ENCODE measurements around the gene POGZ. TPM values are rescaled to one million over a fixed set of nuclear protein-coding genes. Genes with fewer than 3 reads are reported as not detected.
A peak's percentile ranks its signal among the peaks of the same experiment; 100 is the strongest.

POGZ gene
- total RNA-seq, 1 experiment from 2014 or later, result 128 TPM

DNA sequence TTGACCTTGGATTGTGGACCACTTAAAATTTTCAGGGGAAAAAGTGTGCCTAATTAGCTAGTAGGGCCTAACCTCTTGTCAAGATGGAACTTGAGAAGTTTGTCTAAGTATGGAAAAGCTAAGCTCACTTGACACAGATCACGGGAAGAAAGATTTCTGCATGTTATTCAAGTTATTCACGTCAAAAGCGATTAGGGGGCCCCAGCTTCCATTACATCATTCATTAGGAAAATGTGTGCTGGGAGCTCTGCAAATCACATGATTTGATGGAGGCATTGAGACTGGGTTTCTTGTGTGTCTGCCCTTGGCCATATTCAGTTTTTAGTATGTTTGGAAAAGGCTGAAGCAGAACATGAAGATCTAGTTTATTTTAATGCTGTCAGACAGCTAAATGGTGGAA, 15.5 kb upstream of the POGZ start:
- H3K4me1 Mint-ChIP-seq (ENCODE audit: low read depth, unreplicated experiment), result peaks cover 25% of the 10 kb centered on the region
- no peak for DNase-seq
- CTCF ChIA-PET, result interaction anchor here (1.4 to 1.6 kb wide), 2 partner anchors 14 to 20 kb away, joined by 4 read pairs; no protein-coding TSS in a partner anchor
- H3K36me3 Mint-ChIP-seq (ENCODE audit: insufficient read depth, unreplicated experiment), result peaks cover 8% of the 10 kb centered on the region
- intact Hi-C loops (cut with micrococcal nuclease; ENCODE audit: unreplicated experiment), result no loop called here
- no peak overlapping the region for H3K27ac Mint-ChIP-seq (ENCODE audit: unreplicated experiment)
- no TSS peak for BruUV-seq (replicated peaks)
- no peak for TF ChIP-seq CTCF (IDR thresholded peaks at IDR 0.05; ENCODE audit: unreplicated experiment)
- no peaks in the 10 kb centered on the region for H3K9me3 Mint-ChIP-seq (ENCODE audit: low read depth, unreplicated experiment)
- H3K4me3 Mint-ChIP-seq (ENCODE audit: low read depth, unreplicated experiment), result no peak overlapping the region
- no peaks in the 10 kb centered on the region for H3K27me3 Mint-ChIP-seq (ENCODE audit: unreplicated experiment)

GRCh38 chr1:151472856-151473731, 13.8 kb upstream of the POGZ start:
- Mint-ChIP-seq H3K4me3 (ENCODE audit: low read depth, unreplicated experiment) (peak overlapping the region; percentile 70), H3K4me1 (ENCODE audit: low read depth, unreplicated experiment) (peaks cover 9% of the 10 kb centered on the region), H3K27ac (ENCODE audit: unreplicated experiment) (peak overlapping the region; percentile 64), H3K27me3 (ENCODE audit: unreplicated experiment) (no peaks in the 10 kb centered on the region), H3K36me3 (ENCODE audit: insufficient read depth, unreplicated experiment) (peaks cover 8% of the 10 kb centered on the region), H3K9me3 (ENCODE audit: low read depth, unreplicated experiment) (no peaks in the 10 kb centered on the region)
- no peak for TF ChIP-seq CTCF (IDR thresholded peaks at IDR 0.05; ENCODE audit: unreplicated experiment)
- CTCF ChIA-PET, result interaction anchor here (0.5 to 1.4 kb wide), 3 partner anchors 16 to 38 kb away, joined by 4 to 8 read pairs (median 4); partner anchors contain the start of gene CGN
- BruUV-seq (replicated peaks), result TSS peak; percentile 66
- DNase-seq, result peak; percentile 48
- intact Hi-C loops (cut with micrococcal nuclease; ENCODE audit: unreplicated experiment), result loop anchor here (1.0 to 2.0 kb wide), 2 partner anchors 14 to 38 kb away; partner anchors contain the start of genes CGN and POGZ

DNA sequence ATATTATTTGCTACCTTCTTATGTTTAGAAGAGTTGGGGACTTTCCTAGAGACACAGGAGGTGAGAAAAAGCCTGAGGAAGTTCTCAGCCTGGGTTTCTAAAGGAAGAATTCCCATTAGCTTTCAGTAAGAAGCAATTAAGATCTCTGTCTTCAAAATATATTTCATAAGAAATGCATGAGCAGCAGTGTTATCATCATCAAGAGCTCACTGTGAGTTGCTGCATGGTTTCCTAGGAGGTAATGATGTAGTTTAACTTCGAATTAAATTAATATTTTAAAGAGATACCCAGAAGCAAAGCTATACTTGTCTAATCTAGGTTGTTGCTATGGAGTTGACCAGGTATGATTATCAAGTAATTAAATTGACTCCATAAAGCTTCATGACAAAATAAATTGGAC, 5.7 kb upstream of the POGZ start:
- intact Hi-C loops (cut with micrococcal nuclease; ENCODE audit: unreplicated experiment), result no loop called here
- H3K4me1 Mint-ChIP-seq (ENCODE audit: low read depth, unreplicated experiment), result no peaks in the 10 kb centered on the region
- no peak for DNase-seq
- BruUV-seq (replicated peaks), result no TSS peak
- no peaks in the 10 kb centered on the region for H3K9me3 Mint-ChIP-seq (ENCODE audit: low read depth, unreplicated experiment)
- CTCF ChIA-PET, result interaction anchor here (0.6 kb wide), 2 partner anchors 11 to 32 kb away, joined by 3 read pairs; no protein-coding TSS in a partner anchor
- H3K27me3 Mint-ChIP-seq (ENCODE audit: unreplicated experiment), result no peaks in the 10 kb centered on the region
- no peak for TF ChIP-seq CTCF (IDR thresholded peaks at IDR 0.05; ENCODE audit: unreplicated experiment)
- no peak overlapping the region for H3K27ac Mint-ChIP-seq (ENCODE audit: unreplicated experiment)
- H3K36me3 Mint-ChIP-seq (ENCODE audit: insufficient read depth, unreplicated experiment), result peaks cover 2% of the 10 kb centered on the region
- H3K4me3 Mint-ChIP-seq (ENCODE audit: low read depth, unreplicated experiment), result no peak overlapping the region

DNA sequence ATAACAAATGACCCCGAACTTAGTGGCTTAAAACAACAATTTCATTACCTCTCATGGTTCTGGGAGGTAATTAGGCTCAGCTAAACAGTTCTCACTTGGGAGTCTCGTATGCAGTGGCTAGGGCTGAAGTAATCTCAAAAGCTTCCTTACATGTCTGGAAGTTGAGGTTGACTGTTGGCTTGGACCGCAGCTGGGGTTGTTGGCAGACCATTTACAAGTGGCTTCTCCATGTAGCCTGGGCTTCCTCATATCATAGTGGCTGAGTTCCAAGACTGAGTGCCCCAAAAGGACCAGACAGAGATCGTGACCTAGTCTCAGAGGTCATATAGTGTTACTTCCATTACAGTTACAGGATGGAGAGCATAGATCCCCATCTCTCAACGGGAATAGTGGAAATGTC, 2.4 kb upstream of the POGZ start:
- intact Hi-C loops (cut with micrococcal nuclease; ENCODE audit: unreplicated experiment), result no loop called here
- TF ChIP-seq CTCF (IDR thresholded peaks at IDR 0.05; ENCODE audit: unreplicated experiment), result no peak
- Mint-ChIP-seq H3K27me3 (ENCODE audit: unreplicated experiment) (no peaks in the 10 kb centered on the region), H3K36me3 (ENCODE audit: insufficient read depth, unreplicated experiment) (peaks cover 29% of the 10 kb centered on the region), H3K4me3 (ENCODE audit: low read depth, unreplicated experiment) (no peak overlapping the region), H3K4me1 (ENCODE audit: low read depth, unreplicated experiment) (no peaks in the 10 kb centered on the region), H3K27ac (ENCODE audit: unreplicated experiment) (no peak overlapping the region), H3K9me3 (ENCODE audit: low read depth, unreplicated experiment) (no peaks in the 10 kb centered on the region)
- BruUV-seq (replicated peaks), result no TSS peak
- CTCF ChIA-PET, result no interaction called here
- DNase-seq, result no peak

Measured in Calu3 (cell line).